ENCODE measurements around the gene HOXA7. TPM values are rescaled to one million over a fixed set of nuclear protein-coding genes. Genes with fewer than 3 reads are reported as not detected.

Gene HOXA7
- total and polyA plus RNA-seq, 2 of the 8 experiments (the other 6 are each of a cell fraction or from before 2014, with no cell fraction given), result 0.03 TPM; not detected in 1

- TF ChIP-seq ATF2 (IDR thresholded peaks at IDR 0.05; ENCODE audit: low read length) (no peak), YY1 (IDR thresholded peaks at IDR 0.05; ENCODE audit: low read depth, low read length) (no peak), TAF7 (optimal IDR thresholded peaks at IDR 0.05; ENCODE audit: borderline replicate concordance, low read depth, low read length) (no peak), GTF2F1 (IDR thresholded peaks at IDR 0.05; ENCODE audit: borderline replicate concordance, low read depth, low read length) (no peak), BACH1 (IDR thresholded peaks at IDR 0.05; ENCODE audit: low read length) (no peak), EZH2 (IDR thresholded peaks at IDR 0.05; ENCODE audit: low read depth, low read length, severe bottlenecking) (no peak), CBX5 (IDR thresholded peaks at IDR 0.05; ENCODE audit: low read depth, low read length) (no peak)
These were observed 12.3 kb downstream of the HOXA7 start (continued) for GRCh38 chr7:27143950-27144780.

Measured in H1 (cell line).